HEK293 (cell line): Measurements from ENCODE around the gene CD96.

Experiments used
- CTCF ChIP-seq: fragments of 450-650 bp; formaldehyde crosslinking; IDR thresholded peaks from 2 replicates; pipeline ENCODE4 v1.5.1; 2016; ENCODE audit warnings: missing biosample characterization, missing genetic modification characterization
- KLF16 ChIP-seq: fragments of 450-650 bp; formaldehyde crosslinking; IDR thresholded peaks from 2 replicates; pipeline ENCODE4 v1.5.1; 2017; ENCODE audit warnings: missing biosample characterization, missing genetic modification characterization
- PRDM1 ChIP-seq: fragments of 450-650 bp; formaldehyde crosslinking; IDR thresholded peaks from 2 replicates; pipeline ENCODE4; 2016; ENCODE audit warnings: missing biosample characterization, missing genetic modification characterization
- ZBTB8A ChIP-seq: fragments of 450-650 bp; formaldehyde crosslinking; IDR thresholded peaks from 2 replicates; pipeline ENCODE4 v1.5.1; 2016; ENCODE audit warnings: missing biosample characterization, missing genetic modification characterization
- ZNF175 ChIP-seq: fragments of 450-650 bp; formaldehyde crosslinking; IDR thresholded peaks from 2 replicates; pipeline ENCODE4 v1.5.1; 2016; ENCODE audit warnings: missing biosample characterization, missing genetic modification characterization
- ZNF530 ChIP-seq: fragments of 450-650 bp; formaldehyde crosslinking; IDR thresholded peaks from 2 replicates; pipeline ENCODE4 v1.5.1; 2016; ENCODE audit warnings: low read depth, missing biosample characterization, missing genetic modification characterization
- ZNF549 ChIP-seq: fragments of 450-650 bp; IDR thresholded peaks from 2 replicates; pipeline ENCODE4 v1.5.1; 2018; ENCODE audit warnings: missing biosample characterization, missing genetic modification characterization, mild to moderate bottlenecking, inconsistent platforms, moderate library complexity
- ZNF561 ChIP-seq: fragments of 450-650 bp; IDR thresholded peaks from 2 replicates; pipeline ENCODE4 v1.5.1; 2018; ENCODE audit warnings: missing biosample characterization, missing genetic modification characterization, borderline replicate concordance
- ZNF670 ChIP-seq: fragments of 450-650 bp; formaldehyde crosslinking; IDR thresholded peaks from 2 replicates; pipeline ENCODE4 v1.5.1; 2016; ENCODE audit warnings: missing biosample characterization, missing genetic modification characterization, low read depth
- ZXDB ChIP-seq: fragments of 450-650 bp; formaldehyde crosslinking; IDR thresholded peaks from 2 replicates; pipeline ENCODE4 v1.5.1; 2016; ENCODE audit warnings: missing biosample characterization, missing genetic modification characterization
- TF ChIP-seq, protein P1 (sequence below): fragments of 450-650 bp; formaldehyde crosslinking; IDR thresholded peaks from 2 replicates; pipeline ENCODE4 v1.5.1; 2017; ENCODE audit warnings: missing biosample characterization, missing genetic modification characterization
- TF ChIP-seq, protein P2 (sequence below): fragments of 450-650 bp; formaldehyde crosslinking; IDR thresholded peaks from 2 replicates; pipeline ENCODE4 v1.5.1; 2016; ENCODE audit warnings: missing biosample characterization, missing genetic modification characterization

- TF ChIP-seq, protein P1, sequence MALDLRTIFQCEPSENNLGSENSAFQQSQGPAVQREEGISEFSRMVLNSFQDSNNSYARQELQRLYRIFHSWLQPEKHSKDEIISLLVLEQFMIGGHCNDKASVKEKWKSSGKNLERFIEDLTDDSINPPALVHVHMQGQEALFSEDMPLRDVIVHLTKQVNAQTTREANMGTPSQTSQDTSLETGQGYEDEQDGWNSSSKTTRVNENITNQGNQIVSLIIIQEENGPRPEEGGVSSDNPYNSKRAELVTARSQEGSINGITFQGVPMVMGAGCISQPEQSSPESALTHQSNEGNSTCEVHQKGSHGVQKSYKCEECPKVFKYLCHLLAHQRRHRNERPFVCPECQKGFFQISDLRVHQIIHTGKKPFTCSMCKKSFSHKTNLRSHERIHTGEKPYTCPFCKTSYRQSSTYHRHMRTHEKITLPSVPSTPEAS (tag by site-specific recombination), result no peak
- no peak for TF ChIP-seq ZNF670
- TF ChIP-seq ZNF561, result no peak
- no peak for TF ChIP-seq PRDM1 (tag by site-specific recombination)
- TF ChIP-seq CTCF (tag by site-specific recombination), result no peak
- TF ChIP-seq ZXDB (tag by site-specific recombination), result no peak
- TF ChIP-seq, protein P2, sequence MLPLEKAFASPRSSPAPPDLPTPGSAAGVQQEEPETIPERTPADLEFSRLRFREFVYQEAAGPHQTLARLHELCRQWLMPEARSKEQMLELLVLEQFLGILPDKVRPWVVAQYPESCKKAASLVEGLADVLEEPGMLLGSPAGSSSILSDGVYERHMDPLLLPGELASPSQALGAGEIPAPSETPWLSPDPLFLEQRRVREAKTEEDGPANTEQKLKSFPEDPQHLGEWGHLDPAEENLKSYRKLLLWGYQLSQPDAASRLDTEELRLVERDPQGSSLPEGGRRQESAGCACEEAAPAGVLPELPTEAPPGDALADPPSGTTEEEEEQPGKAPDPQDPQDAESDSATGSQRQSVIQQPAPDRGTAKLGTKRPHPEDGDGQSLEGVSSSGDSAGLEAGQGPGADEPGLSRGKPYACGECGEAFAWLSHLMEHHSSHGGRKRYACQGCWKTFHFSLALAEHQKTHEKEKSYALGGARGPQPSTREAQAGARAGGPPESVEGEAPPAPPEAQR, result no peak
- TF ChIP-seq ZBTB8A (tag by site-specific recombination), result no peak
- no peak for TF ChIP-seq ZNF549 (tag by site-specific recombination)
- TF ChIP-seq ZNF530 (tag by site-specific recombination), result no peak
- TF ChIP-seq ZNF175 (tag by site-specific recombination), result no peak
- TF ChIP-seq KLF16 (tag by site-specific recombination), result no peak
Measured at GRCh38 chr3:111594205-111594604, 52.2 kb downstream of the CD96 start.
